A549 (cell line): ENCODE data around the gene OSBPL3. TPM values are rescaled to one million over a fixed set of nuclear protein-coding genes. Genes with fewer than 3 reads are reported as not detected.

Experiments
- ATAC-seq, 2 experiments: fragments of 200-7000 bp in 1 of 2; fragments of >200 bp in 1 of 2; cut with Nextera tagmentation in 1 of 2; cut with Tn5 transposase in 1 of 2; 3 replicates each; pipeline versions ENCODE4 v1.8.0 to v1.9.1; 2018 to 2020; ENCODE audit warnings: mild to moderate bottlenecking in 1 of 2, moderate library complexity in 1 of 2
- CTCF ChIA-PET: fragments of 300-600 bp; sonication (Branson Sonifier 250); formaldehyde crosslinking; extraction: SDS; loops from one replicate; lab custom pipeline; 2021; ENCODE audit warnings: antibody characterized with exemption, inconsistent platforms; lab: Yijun Ruan, JAX
- POLR2A ChIA-PET: fragments of 350-600 bp; formaldehyde crosslinking; extraction: SDS; loops from one replicate; lab custom pipeline; 2021; ENCODE audit warnings: antibody characterized with exemption, inconsistent platforms; lab: Yijun Ruan, JAX
- DNase-seq, 2 experiments: peaks; one replicate each; pipeline versions ENCODE4 v3.0.0 to v3.0.0-alpha.2; 2011 to 2016; ENCODE audit warnings: low read depth in 1 of 2, low spot score in 1 of 2
- FAIRE-seq: peaks from 2 replicates; lab custom pipeline; 2011; peaks lifted over from hg19 to GRCh38; lab: Jason Lieb, UNC
- H3K27ac ChIP-seq, 2 experiments: fragments of >200 bp; sonication (Bioruptor Twin); formaldehyde crosslinking; 3 replicates each; pipeline ENCODE4 v1.5.1; 2016 to 2017
- H3K4me1 ChIP-seq: fragments of >200 bp; sonication (Bioruptor Twin); formaldehyde crosslinking; 3 replicates; pipeline ENCODE4 v1.6.1; 2016
- H3K4me2 ChIP-seq: fragments of >200 bp; sonication (Bioruptor Twin); formaldehyde crosslinking; 3 replicates; pipeline ENCODE4 v1.6.1; 2016
- H3K4me3 ChIP-seq: fragments of >200 bp; sonication (Bioruptor Twin); formaldehyde crosslinking; 3 replicates; pipeline ENCODE4 v1.5.1; 2016
- H3K9me3 ChIP-seq: fragments of >200 bp; sonication (Bioruptor Twin); formaldehyde crosslinking; 3 replicates; pipeline ENCODE4 v1.6.1; 2016
- CEBPB ChIP-seq, 2 experiments: fragments of >200 bp in 1 of 2; sonication (Bioruptor Twin) in 1 of 2; formaldehyde crosslinking in 1 of 2; IDR thresholded peaks; 2 replicates each; pipeline ENCODE4 v1.6.1; 2012 to 2016
- CHD2 ChIP-seq: fragments of 150-350 bp; IDR thresholded peaks from 2 replicates; pipeline ENCODE4 v1.6.1; 2014; ENCODE audit warnings: low read length; ENCODE audit not compliant: partially characterized antibody
- EP300 ChIP-seq, 2 experiments: fragments of >200 bp; sonication (Bioruptor Twin); formaldehyde crosslinking; IDR thresholded peaks; 2 replicates in 1 of 2; 3 replicates in 1 of 2; pipeline ENCODE4 v1.6.1; 2016 to 2017
- ESRRA ChIP-seq: fragments of 150-350 bp; IDR thresholded peaks from 2 replicates; pipeline ENCODE4 v1.6.1; 2014; ENCODE audit warnings: mild to moderate bottlenecking, low read length, borderline replicate concordance
- GATA3 ChIP-seq: IDR thresholded peaks from 2 replicates; pipeline ENCODE4 v1.6.1; 2012; ENCODE audit warnings: borderline replicate concordance
- HOXB13 ChIP-seq: fragments of 250-450 bp; sonication (Bioruptor Pico); IDR thresholded peaks from 2 replicates; pipeline ENCODE4 v1.5.0; 2020; ENCODE audit warnings: low read depth, mild to moderate bottlenecking, moderate library complexity
- JUN ChIP-seq, 2 experiments: fragments of >200 bp; sonication (Bioruptor Twin); formaldehyde crosslinking; IDR thresholded peaks; 2 replicates in 1 of 2; 3 replicates in 1 of 2; pipeline ENCODE4 v1.6.1; 2016 to 2017
- KDM5A ChIP-seq: fragments of 200-600 bp; sonication (generic); IDR thresholded peaks from 2 replicates; pipeline ENCODE4 v1.6.1; 2016; ENCODE audit warnings: antibody characterized with exemption, mild to moderate bottlenecking
- POLR2AphosphoS2 ChIP-seq: conservative IDR thresholded peaks from 2 replicates; pipeline ENCODE4 v1.6.1; 2012; ENCODE audit warnings: low read length, improper control_type of control experiment, inconsistent platforms
- RAD21 ChIP-seq, 2 experiments: fragments of >200 bp in 1 of 2; sonication (Bioruptor Twin) in 1 of 2; formaldehyde crosslinking in 1 of 2; IDR thresholded peaks in 1 of 2; conservative IDR thresholded peaks in 1 of 2; 2 replicates in 1 of 2; 3 replicates in 1 of 2; pipeline ENCODE4 v1.6.1; 2012 to 2018; ENCODE audit warnings: inconsistent platforms in 1 of 2
- RNF2 ChIP-seq: fragments of 200-600 bp; sonication (generic); IDR thresholded peaks from 2 replicates; pipeline ENCODE4 v1.6.1; 2016; ENCODE audit warnings: low read depth, mild to moderate bottlenecking, antibody characterized with exemption, moderate library complexity, borderline replicate concordance
- SREBF2 ChIP-seq: fragments of 450-650 bp; IDR thresholded peaks from 2 replicates; pipeline ENCODE4 v1.6.1; 2014; ENCODE audit warnings: mild to moderate bottlenecking, moderate library complexity
- ZNF302 ChIP-seq: fragments of 250-450 bp; sonication (Bioruptor Pico); IDR thresholded peaks from 2 replicates; pipeline ENCODE4 v1.9.0; 2021; ENCODE audit warnings: inconsistent platforms, mild to moderate bottlenecking, moderate library complexity
- WGBS: methylation state at CpG from one replicate; pipeline ENCODE4 v1.1.6; 2017; ENCODE audit errors: missing lambda C conversion rate; 5-methylcytosine and 5-hydroxymethylcytosine counted together
- polyA plus RNA-seq, 4 experiments: library from polyadenylated mRNA; depleted of rRNA in 3 of 4; stranded (reverse); fragments of >200 nt; fragmentation: RNase III in 1 of 4; extraction: RNeasy Plus Mini Kit Qiagen cat#74134 plus additional on column Dnase treatment in 1 of 4; gene quantifications; 2 replicates in 3 of 4; 3 replicates in 1 of 4; pipeline ENCODE4 v1.2.3, GENCODE V29; 2011 to 2017
- TF ChIP-seq, protein P1 (sequence below): fragments of 450-650 bp; IDR thresholded peaks from 2 replicates; pipeline ENCODE4 v1.6.1; 2014; ENCODE audit warnings: antibody characterized with exemption
- TF ChIP-seq, protein P2 (sequence below): fragments of 200-600 bp; sonication (generic); IDR thresholded peaks from 2 replicates; pipeline ENCODE4 v1.6.1; 2016; ENCODE audit warnings: antibody characterized with exemption, mild to moderate bottlenecking, moderate library complexity
- TF ChIP-seq, protein P3 (sequence below): fragments of >200 bp; sonication (Bioruptor Twin); formaldehyde crosslinking; IDR thresholded peaks from 2 replicates; pipeline ENCODE4 v1.6.1; 2016
- TF ChIP-seq, protein P4 (sequence below): fragments of 250-450 bp; sonication (Bioruptor Pico); IDR thresholded peaks from 2 replicates; pipeline ENCODE4 v1.5.0; 2021; ENCODE audit warnings: mild to moderate bottlenecking, moderate library complexity, borderline replicate concordance
- TF ChIP-seq, protein P5 (sequence below): fragments of 150-350 bp; IDR thresholded peaks from 2 replicates; pipeline ENCODE4 v1.6.1; 2014; ENCODE audit warnings: low read depth, mild to moderate bottlenecking, low read length

The OSBPL3 gene
- polyA plus RNA-seq, 2 of the 4 experiments (the other 2 are of a cell fraction), result 10.9 to 17.4 TPM

DNA sequence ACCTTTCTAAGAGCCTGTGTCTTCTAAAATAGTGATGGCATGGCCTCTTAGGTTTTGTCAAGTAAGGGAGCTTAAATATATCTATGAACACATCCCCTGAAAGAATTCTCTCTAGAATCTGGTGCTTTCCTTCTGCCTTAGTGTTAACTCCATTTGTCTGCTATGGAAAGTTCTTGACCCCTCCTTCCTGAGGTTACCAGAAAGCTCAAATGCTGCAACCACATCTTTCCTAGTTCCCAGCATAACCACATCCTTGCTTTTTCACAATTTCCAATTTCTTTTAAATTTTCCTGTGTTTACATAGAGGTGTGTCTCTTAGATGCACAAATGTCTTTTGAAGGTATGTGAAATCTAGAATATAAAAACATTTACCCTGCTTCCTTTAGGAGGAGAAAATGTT lies 206.3 kb downstream of the OSBPL3 start (continued):
- TF ChIP-seq, protein P1, sequence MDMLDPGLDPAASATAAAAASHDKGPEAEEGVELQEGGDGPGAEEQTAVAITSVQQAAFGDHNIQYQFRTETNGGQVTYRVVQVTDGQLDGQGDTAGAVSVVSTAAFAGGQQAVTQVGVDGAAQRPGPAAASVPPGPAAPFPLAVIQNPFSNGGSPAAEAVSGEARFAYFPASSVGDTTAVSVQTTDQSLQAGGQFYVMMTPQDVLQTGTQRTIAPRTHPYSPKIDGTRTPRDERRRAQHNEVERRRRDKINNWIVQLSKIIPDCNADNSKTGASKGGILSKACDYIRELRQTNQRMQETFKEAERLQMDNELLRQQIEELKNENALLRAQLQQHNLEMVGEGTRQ, result no peak
- TF ChIP-seq RNF2, result no peak
- TF ChIP-seq, protein P2, sequence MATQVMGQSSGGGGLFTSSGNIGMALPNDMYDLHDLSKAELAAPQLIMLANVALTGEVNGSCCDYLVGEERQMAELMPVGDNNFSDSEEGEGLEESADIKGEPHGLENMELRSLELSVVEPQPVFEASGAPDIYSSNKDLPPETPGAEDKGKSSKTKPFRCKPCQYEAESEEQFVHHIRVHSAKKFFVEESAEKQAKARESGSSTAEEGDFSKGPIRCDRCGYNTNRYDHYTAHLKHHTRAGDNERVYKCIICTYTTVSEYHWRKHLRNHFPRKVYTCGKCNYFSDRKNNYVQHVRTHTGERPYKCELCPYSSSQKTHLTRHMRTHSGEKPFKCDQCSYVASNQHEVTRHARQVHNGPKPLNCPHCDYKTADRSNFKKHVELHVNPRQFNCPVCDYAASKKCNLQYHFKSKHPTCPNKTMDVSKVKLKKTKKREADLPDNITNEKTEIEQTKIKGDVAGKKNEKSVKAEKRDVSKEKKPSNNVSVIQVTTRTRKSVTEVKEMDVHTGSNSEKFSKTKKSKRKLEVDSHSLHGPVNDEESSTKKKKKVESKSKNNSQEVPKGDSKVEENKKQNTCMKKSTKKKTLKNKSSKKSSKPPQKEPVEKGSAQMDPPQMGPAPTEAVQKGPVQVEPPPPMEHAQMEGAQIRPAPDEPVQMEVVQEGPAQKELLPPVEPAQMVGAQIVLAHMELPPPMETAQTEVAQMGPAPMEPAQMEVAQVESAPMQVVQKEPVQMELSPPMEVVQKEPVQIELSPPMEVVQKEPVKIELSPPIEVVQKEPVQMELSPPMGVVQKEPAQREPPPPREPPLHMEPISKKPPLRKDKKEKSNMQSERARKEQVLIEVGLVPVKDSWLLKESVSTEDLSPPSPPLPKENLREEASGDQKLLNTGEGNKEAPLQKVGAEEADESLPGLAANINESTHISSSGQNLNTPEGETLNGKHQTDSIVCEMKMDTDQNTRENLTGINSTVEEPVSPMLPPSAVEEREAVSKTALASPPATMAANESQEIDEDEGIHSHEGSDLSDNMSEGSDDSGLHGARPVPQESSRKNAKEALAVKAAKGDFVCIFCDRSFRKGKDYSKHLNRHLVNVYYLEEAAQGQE, result no peak

DNA sequence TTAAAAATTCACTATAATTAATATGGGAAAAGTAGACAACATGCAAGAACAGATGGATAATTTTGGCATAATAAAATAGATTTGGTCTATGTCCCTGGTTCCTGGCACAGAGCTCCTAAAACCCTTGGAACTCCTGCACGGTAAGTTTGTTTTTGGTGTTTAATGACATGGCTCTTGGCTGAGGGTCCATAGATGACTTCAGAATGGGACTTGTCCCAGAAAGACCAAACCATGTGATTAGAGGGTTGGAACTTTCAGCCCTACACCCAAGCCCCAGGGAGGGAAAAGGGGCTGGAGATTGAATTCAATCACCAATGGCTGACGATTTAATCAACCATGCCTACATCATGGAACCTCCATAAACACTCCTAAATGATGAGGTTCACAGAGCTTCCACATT lies 210.1 kb downstream of the OSBPL3 start:
- FAIRE-seq, result no peak
- TF ChIP-seq, protein P1, result no peak
- TF ChIP-seq CHD2, result no peak
- no peak for TF ChIP-seq EP300 (IDR thresholded peaks at IDR 0.05)
- TF ChIP-seq, protein P3, sequence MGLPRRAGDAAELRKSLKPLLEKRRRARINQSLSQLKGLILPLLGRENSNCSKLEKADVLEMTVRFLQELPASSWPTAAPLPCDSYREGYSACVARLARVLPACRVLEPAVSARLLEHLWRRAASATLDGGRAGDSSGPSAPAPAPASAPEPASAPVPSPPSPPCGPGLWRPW, result no peak
- no peak for TF ChIP-seq GATA3
- no peak for TF ChIP-seq KDM5A
- no peak for TF ChIP-seq HOXB13
- TF ChIP-seq, protein P4, sequence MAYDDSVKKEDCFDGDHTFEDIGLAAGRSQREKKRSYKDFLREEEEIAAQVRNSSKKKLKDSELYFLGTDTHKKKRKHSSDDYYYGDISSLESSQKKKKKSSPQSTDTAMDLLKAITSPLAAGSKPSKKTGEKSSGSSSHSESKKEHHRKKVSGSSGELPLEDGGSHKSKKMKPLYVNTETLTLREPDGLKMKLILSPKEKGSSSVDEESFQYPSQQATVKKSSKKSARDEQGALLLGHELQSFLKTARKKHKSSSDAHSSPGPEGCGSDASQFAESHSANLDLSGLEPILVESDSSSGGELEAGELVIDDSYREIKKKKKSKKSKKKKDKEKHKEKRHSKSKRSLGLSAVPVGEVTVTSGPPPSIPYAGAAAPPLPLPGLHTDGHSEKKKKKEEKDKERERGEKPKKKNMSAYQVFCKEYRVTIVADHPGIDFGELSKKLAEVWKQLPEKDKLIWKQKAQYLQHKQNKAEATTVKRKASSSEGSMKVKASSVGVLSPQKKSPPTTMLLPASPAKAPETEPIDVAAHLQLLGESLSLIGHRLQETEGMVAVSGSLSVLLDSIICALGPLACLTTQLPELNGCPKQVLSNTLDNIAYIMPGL (CRISPR knock-in tag), result no peak
- TF ChIP-seq RAD21 (conservative IDR thresholded peaks at IDR 0.05 in 1 of 2, IDR thresholded peaks at IDR 0.05 in 1 of 2), result no peak
- no peak for TF ChIP-seq JUN (IDR thresholded peaks at IDR 0.05)
- TF ChIP-seq SREBF2, result no peak
- TF ChIP-seq POLR2AphosphoS2, result no peak
- no peak for TF ChIP-seq ESRRA
- TF ChIP-seq, protein P5, sequence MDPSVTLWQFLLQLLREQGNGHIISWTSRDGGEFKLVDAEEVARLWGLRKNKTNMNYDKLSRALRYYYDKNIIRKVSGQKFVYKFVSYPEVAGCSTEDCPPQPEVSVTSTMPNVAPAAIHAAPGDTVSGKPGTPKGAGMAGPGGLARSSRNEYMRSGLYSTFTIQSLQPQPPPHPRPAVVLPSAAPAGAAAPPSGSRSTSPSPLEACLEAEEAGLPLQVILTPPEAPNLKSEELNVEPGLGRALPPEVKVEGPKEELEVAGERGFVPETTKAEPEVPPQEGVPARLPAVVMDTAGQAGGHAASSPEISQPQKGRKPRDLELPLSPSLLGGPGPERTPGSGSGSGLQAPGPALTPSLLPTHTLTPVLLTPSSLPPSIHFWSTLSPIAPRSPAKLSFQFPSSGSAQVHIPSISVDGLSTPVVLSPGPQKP, result no peak
- no peak for TF ChIP-seq ZNF302 (CRISPR knock-in tag)
- TF ChIP-seq CEBPB (IDR thresholded peaks at IDR 0.05), result no peak
- TF ChIP-seq, all 56 proteins: peak for 0
- ChIA-PET CTCF (interaction anchor here (1.2 kb wide), 3 partner anchors 42 to 329 kb away, joined by 3 to 4 read pairs (median 3); no protein-coding TSS in a partner anchor), POLR2A (interaction anchor here (0.6 kb wide), 1 partner anchor 360 kb away, joined by 3 read pairs; no protein-coding TSS in a partner anchor)
- Histone ChIP-seq H3K27ac (no peak overlapping the region), H3K9me3 (no peaks in the 10 kb centered on the region), H3K4me3 (no peak overlapping the region), H3K4me2 (no peak overlapping the region), H3K4me1 (no peaks in the 10 kb centered on the region)
- WGBS, result 45% methylated on average over 2 of the region's 2 CpGs
- no peak for DNase-seq
- no peak for ATAC-seq
